SK-MEL-5 (cell line): ENCODE data around the gene GPS2. TPM values are rescaled to one million over a fixed set of nuclear protein-coding genes. Genes with fewer than 3 reads are reported as not detected.
"Not testable (repeated sequence)": the region's sequence is repeated elsewhere in the genome, so short reads cannot be mapped to it uniquely, and the experiment has no call there.

Experiments
- DNase-seq: peaks from one replicate; pipeline ENCODE4 v3.0.0-alpha.2; 2016; ENCODE audit warnings: low read depth, low spot score
- in situ Hi-C: cut with HindIII; loops from 2 replicates; pipeline ENCODE4 v1.10.0; 2016; ENCODE audit warnings: low sequenced_read_pairs, high pct_unique_total_duplicates, low pct_unique_long_range_greater_than_20kb
- total RNA-seq: library from RNA; depleted of rRNA; stranded (reverse); fragments of >200 nt; shearing (Covaris generic); gene quantifications from 2 replicates; pipeline ENCODE4 v1.2.3, GENCODE V29; 2014

GPS2 gene
- total RNA-seq, 1 experiment from 2014 or later, result 74.8 TPM

- no peak for DNase-seq
- in situ Hi-C loops, result no loop called here
Observed at GRCh38 chr17:7346761-7347614, 31.8 kb upstream of the GPS2 start.

- in situ Hi-C loops, result no loop called here
- DNase-seq, result no peak
Observed at GRCh38 chr17:7343250-7343649, 28.1 kb upstream of the GPS2 start.

DNA sequence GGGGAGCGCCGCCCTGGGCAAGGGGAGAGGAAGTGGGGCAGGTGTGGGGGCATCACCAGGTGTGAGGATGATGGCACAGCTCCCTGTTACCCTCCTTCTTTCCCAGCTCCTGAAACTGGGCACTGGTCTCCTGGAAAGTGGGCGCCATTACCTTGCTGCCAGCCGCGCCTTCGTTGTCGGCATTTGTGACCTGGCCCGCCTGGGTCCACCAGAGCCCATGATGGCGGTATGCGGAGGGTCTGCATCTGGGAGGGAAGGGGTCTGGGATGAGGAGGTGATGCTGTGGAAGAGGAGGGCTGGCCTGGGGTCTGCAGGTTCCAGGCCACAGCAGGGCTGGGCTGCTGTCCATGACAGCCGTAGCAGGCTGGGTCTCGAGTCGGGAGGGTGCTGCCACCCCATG, 26.7 kb upstream of the GPS2 start:
- in situ Hi-C loops, result no loop called here
- no peak for DNase-seq

GRCh38 chr17:7340179-7340578, 25.0 kb upstream of the GPS2 start:
- DNase-seq, result no peak
- in situ Hi-C loops, result no loop called here

DNA sequence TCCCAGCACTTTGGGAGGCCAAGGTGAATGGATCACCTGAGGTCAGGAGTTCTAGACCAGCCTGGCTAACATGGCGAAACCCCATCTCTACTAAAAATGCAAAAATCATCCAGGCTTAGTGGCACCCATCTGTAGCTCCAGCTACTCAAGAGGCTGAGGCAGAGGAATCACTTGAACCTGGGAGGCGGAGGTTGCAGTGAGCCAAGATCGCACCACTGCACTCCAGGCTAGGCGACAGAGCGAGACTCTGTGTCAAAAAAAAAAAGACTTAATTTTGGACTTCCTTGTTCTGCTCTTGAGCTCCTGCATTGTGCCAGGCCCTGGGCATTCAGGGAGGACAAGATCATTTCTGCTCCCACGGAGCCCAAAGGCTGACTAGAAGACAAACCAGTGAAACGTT, 22.4 kb upstream of the GPS2 start:
- DNase-seq, in situ Hi-C loops: not testable (repeated sequence)

DNA sequence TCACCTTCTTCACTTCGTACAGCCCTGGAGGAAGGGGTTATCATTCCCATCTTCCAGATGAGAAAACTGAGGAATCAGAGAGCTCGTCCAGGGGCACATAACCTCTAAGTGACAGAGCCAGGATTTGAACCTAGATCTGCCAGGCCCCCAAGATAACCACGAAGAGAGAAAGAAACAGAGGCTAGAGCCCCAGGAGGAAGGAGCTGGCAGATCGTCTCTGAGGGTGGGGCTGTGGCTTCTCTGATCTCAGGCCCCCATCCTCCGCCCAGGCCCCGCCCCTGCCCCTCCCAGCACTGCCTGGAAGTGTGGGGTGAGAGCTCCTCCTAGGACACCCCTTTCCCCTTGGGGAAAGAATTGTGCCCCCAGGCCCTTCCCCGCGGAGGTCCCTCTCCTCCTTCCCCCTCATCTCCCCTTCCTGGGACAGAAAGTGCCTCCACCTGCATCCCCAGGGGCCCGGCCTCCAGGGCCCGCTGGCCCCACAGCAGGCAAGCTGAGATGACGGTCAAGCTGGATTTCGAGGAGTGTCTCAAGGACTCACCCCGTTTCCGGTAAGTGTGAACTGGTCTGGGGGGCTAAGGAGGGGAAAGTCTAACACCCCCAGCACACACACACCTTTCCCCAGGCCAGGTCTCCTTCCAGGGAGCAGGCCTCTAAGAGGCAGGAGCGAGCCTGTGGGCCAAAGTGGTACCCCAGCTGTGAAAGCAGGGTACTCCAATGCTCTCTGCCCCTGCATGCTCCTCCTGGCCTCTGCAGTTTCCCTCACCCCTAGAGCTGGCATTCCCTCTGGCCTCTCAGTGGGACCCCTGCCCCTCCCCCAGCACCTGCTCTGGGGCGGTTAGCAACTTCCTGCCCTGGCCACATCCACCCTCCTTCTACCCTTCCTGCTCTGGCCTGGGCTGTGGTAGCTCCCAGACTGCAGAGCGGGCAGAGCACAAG, 21.3 kb upstream of the GPS2 start, which contains the start of gene ACAP1:
Gene ACAP1, plus strand, starts transcription at position 290 of the 936 bp plus-strand sequence. Its CDS starts 206 bp downstream, at position 496.
- DNase-seq, result no peak
- in situ Hi-C loops, result no loop called here

DNA sequence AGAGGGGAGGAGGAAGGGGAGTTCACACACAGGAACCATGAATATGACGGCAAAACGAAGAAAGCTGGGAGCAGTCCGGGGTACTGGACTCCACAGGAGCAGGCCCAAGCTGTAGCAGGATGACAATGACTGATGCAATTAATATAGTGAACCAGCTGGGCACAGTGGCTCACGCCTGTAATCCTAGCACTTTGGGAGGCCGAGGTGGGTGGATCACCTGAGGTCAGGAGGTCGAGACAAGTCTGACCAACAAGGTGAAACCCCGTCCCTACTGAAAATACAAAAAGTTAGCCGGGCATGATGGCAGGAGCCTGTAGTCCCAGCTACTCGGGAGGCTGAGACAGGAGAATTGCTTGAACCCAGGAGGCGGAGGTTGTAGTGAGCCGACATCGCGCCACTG, 20.6 kb upstream of the GPS2 start:
- DNase-seq, in situ Hi-C loops: not testable (repeated sequence)

DNA sequence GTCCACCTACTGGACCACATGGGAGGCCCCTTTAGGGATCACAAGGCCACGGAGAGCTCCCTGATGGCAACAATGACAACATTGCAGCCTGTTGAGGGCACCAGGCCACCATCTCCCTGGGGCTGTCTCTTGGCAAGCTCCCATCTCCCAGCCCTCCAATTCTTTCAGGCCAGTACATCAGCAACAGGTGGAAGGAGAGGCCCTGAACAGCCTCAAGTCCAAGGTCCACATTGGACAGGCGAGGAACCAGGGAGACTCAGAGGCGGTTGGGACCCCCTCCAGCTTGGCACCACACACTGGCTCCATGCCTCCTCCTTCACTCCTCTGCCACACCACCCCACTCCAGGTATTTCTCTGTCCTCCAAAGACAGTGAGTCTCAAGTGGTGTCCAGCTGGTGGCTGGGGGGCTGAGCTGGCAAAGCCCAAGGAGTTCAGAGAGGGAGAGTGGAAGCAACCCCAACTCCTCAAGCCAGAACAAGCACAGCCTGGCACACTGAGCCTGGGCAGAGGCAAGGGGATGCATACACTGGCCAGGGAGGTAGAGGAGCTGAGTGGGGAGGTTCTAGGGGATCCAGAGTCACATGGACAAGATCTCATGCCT, 19.9 kb upstream of the GPS2 start:
- in situ Hi-C loops, result no loop called here
- DNase-seq, result no peak

GRCh38 chr17:7332600-7333069, 17.5 kb upstream of the GPS2 start:
- in situ Hi-C loops, DNase-seq: not testable (repeated sequence)

DNA sequence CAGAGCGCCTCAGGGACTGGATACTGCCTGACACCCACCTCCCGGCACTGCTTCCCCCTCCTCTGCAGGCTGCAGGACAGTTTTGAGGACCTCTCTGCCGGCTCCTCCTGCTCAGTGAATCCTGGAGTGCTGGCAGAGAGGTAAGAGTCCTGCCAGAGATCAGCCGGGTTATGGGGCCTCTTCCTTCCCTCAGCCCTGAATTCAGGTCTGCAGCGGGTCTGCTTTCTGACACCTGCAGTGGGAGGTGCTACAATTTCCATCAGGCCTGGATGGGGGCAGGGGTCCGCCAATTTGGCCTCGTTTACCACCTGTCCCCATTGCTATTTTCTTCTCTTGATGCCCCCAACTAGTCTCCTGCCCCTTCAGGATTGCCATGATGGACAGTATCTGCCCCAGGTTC, 17.0 kb upstream of the GPS2 start:
- in situ Hi-C loops, result no loop called here

GRCh38 chr17:7330638-7331015, 15.5 kb upstream of the GPS2 start:
- in situ Hi-C loops, result no loop called here

More for the DNA sequence above, 17.0 kb upstream of the GPS2 start:
- no peak for DNase-seq

DNA sequence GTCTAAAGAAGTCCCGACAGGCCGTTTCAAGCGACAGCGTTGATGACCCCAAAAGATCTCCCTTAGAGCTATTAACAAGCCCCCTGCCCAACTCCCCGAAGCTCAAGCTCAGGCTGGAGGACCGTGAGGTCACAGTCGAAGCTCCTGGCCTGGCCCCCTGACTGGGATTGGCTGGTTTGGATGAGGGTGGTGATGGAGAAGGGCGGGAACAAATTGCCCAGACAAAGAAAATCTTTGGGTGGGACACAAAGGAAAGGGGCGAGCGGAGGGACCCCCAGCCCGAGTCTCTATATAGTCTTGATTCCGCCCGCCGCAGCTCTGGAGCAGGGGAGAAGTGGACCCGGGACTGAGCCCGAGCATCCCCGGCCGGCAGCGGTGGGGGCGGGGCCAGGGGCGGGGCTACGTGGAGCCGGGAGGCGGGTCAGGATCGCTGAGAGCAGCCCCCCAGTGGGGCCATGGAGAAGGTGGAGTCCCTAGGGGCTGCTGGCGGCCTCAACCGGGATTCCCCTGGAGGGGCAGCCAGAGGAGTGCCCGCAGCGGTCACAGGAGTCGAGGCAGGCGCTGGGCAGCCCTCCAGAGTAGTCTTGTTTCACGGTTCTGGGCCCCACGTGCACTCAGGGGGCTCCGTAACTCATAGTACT, 15.0 kb upstream of the GPS2 start:
- in situ Hi-C loops, result no loop called here
- DNase-seq, result peak; percentile 89

More at GRCh38 chr17:7330638-7331015, 15.5 kb upstream of the GPS2 start:
- DNase-seq, result no peak

DNA sequence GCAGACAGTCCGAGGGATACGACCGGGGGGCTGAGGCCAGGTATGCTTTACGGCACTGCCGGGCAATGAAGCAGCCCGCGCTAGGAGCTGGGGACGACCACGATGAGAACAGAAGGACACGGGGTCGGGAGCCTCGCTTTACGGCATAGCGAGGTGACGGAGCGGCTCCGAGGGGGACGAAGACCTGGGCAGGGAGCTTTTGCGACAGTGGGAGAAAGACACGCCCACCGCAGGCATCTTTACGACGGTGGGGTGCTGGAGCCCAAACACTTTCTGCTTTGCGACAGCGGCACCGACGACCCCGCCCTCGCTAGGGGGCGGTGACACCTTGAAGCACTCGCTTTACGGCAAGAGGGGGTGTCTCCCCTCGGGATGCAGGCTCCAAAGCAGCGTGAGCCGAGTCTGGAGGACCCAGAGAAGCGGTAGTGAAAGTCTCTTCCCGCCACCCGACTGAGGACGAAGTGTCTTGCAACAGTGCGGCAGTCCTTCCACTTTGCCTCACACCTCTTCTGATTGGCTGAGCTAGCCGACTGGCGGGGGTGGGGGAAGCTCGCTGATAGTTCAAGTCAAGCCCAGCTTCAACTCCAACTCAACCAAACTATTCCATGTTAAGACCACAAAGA, 14.3 kb upstream of the GPS2 start:
- peak; percentile 98 for DNase-seq
- in situ Hi-C loops, result no loop called here

DNA sequence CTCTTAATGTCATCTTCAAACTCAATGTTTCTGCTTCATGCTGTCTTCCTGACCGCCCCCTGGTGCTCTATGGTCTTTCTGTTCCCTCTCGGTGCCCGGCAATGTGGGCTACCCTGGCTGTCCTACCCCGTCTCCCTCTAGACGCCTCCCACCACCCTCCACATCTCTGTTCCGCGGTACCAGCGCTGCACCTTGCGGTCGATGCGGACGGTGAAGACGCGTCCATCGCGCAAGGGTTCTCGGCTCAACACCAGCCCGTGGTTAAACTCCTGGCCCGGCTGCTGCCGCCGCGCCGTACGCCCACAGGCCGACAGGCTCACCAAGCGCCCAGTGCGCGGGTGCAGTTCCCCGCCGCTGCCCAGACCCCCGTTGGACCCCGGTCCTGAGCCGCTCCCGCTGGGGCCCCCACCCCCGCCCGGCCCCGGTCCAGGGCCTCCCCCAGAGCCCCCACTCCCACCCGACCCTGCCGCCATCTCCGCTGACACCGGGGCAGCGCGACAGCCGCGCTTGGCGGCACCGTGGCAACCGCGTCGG, 13.7 kb upstream of the GPS2 start, which contains the start of gene NEURL4:
Gene NEURL4, minus strand, starts transcription at position 496 of the 534 bp plus-strand sequence. Its CDS starts 23 bp downstream, at position 473.
- in situ Hi-C loops, result no loop called here

GRCh38 chr17:7328009-7328408, 12.8 kb upstream of the GPS2 start:
- no peak for DNase-seq
- in situ Hi-C loops, result no loop called here

More for the DNA sequence above, 13.7 kb upstream of the GPS2 start, which contains the start of gene NEURL4:
- peak; percentile 10 for DNase-seq

- in situ Hi-C loops, result no loop called here
- DNase-seq, result no peak
Observed at GRCh38 chr17:7327501-7327900, 12.3 kb upstream of the GPS2 start.

DNA sequence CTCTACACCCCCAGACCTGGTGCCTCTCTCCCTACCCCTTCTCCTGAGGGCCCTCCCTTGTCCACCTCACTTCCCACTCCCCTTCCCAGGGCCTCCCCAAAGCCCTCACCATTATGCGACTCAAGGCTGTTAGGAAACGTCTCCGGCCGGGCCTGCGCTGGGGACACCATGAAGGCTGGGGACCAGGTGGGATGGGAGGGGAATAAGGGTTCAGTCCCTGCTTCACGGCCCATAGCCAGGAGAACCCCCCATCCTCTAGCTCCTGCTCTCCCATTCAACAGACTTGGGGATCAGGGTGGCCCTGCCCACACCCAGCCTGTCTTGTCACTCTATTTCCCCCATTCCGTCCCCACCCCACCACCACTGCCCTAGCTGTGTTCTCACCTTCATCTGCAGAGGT, 11.9 kb upstream of the GPS2 start:
- no peak for DNase-seq
- in situ Hi-C loops, result no loop called here
